Activated CD4-positive, CD25-positive, alpha-beta regulatory T cell treated with anti-CD3 and anti-CD28 coated beads, Interleukin-2, amount 50 U/mL, for 24 hours (primary cell): ENCODE data around the gene SIRT1.
"Not testable (repeated sequence)": the region's sequence is repeated elsewhere in the genome, so short reads cannot be mapped to it uniquely, and the experiment has no call there.

Source experiments
- ATAC-seq, 2 donors: fragments of 150-1000 bp; cut with Tn5 transposase; one replicate each; pipeline ENCODE4 v1.10.0; 2021; ENCODE audit warnings: mild to moderate bottlenecking in 1 of 2, moderate library complexity in 1 of 2

Gene SIRT1

DNA sequence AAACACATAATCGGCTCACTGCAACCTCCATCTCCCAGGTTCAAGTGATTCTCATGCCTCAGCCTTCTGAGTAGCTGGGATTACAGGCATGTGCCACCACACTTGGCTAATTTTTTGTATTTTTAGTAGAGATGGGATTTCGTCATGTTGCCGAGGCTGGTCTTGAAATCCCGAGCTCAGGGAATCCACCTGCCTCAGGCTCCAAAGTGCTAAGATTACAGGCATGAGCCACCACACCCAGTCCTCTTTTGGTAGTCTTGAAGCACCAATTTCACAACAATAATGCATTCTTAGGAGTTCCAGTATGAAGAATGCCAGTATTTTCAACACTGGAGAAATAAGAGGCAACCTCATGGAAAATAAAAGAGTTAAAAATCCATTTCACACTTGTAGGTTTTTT is 81.6 kb downstream of the SIRT1 start:
- ATAC-seq: not testable (repeated sequence)
